Activated gamma-delta T cell treated with Interleukin-2 at 50 U/mL for 16 hours (primary cell): ENCODE results near the gene DRC1.

ENCODE experiments used
- DNase-seq: peaks from one replicate; pipeline ENCODE4 v3.0.0-alpha.2; 2020

DRC1 gene

GRCh38 chr2:26400723-26401122, 997 bp upstream of the DRC1 start:
- DNase-seq, result no peak

DNA sequence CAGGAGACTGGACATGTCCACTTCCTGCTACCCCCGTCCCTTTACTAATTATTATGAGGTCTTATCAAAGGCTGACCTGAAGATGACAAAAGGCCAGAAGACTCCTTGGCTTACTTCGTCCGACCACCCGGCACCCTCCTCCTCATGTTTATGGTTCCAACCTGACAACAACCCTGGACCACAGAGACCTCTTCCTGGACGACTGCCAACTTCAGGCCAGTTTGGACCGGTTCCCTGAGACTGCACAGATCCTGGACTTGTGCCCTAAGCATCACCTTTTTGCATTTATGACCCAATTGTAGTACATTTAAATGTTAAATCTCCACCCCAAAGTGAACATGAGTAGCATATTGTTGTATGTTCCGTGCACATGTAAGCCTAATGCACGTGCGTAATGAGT, 5.8 kb downstream of the DRC1 start:
- no peak for DNase-seq

DNA sequence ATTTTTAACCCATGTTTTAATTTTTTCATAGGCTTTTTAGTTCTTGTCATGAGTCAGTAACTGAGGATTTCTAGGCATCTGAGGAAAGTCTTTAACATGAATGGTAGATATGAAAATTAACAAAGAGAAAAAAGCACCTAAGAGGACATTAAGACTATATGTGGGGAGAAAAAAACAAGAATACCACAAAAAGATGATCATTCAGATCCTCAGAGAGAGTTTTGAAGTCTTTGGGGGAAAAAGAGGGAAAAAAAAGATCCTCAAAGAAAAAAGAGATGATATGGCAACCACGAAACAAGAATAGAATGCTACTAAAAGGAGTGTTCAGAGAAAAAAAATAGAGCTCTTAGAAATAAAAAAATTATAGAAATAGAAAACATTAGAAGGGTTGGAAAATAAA, 8.1 kb downstream of the DRC1 start:
- no peak for DNase-seq

- no peak for DNase-seq
These were observed 9.1 kb downstream of the DRC1 start for GRCh38 chr2:26410764-26411243.

- no peak for DNase-seq
These were observed 9.7 kb downstream of the DRC1 start for GRCh38 chr2:26411419-26411818.

GRCh38 chr2:26412091-26412673, 10.5 kb downstream of the DRC1 start:
- DNase-seq, result no peak

DNA sequence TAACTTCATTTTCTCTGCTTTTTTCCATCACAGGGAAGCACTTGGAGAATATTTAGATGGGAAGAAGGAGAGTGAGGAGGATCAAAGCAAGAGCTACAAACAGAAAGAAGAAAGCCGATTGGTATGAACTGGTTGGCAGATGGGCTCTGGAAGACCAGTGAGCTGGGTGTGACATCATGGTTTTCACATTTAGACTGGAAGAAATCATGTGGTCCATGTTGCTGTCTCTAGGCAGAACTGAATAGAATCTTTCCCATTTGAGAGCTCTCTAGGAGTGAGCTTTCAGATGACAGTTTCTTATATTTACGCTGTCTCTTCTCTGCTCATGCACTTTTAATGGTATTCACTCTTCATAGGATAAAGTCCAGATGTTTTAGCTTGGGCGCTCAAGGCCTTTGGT, 12.6 kb downstream of the DRC1 start:
- DNase-seq, result no peak

- DNase-seq, result no peak
These were observed 20.2 kb downstream of the DRC1 start for GRCh38 chr2:26421961-26422360.

DNA sequence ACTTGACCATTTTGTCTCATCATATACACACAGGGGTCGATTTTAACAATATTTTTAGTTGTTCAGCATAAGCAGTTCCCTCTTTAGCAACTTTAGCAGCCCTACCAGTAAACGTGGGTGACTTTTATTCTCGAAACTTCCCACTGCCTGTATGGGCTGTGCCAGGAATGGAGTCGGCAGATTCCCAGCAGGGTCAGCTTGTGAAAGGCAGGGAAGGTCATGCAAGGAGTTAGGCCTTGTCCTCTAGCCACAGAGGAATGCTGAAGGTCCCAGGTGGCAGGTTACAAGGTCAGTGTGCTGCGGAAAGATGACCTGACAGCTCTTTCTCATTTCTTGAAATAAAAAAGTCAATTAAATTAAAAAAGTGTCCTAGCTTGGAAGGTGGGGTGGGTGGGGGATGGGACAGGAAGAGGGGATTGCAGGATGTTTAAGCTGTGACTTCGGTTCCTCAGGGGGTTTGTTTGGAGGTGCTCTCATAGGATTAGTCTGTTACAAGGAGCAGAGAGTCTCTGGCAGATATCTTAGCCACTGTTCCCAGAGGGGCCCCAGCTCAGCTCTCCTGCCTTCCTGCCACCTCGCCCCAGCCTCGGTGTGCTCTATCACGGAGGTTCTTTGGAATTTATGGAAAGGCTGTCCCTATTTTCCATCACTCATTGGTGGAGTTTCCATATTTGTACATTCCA, 21.4 kb downstream of the DRC1 start:
- DNase-seq, result no peak

DNA sequence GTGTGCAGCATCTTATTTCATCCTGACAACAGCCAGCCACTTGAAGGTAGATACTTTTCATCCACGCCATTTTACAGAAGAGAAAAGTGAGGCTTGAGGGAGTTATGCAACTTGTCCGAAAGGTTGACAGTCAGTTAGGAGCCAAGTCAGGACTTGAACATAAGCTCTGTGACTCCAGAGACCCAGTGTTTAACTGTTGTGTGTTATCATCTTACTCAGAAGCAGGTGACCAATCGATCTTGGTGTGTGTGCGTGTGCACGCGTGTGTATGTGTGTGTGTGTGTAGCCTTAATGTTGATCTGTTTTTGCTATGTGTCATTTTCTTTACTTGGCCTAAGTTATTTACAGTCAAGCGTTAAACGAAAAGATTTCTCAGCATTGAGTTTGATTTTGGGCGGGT, 22.0 kb downstream of the DRC1 start:
- DNase-seq, result no peak

- DNase-seq, result no peak
These were observed 22.5 kb downstream of the DRC1 start for GRCh38 chr2:26424221-26424620.

- DNase-seq, result no peak
These were observed 27.1 kb downstream of the DRC1 start for GRCh38 chr2:26428846-26429245.

- no peak for DNase-seq
These were observed 28.3 kb downstream of the DRC1 start for GRCh38 chr2:26429779-26430578.

DNA sequence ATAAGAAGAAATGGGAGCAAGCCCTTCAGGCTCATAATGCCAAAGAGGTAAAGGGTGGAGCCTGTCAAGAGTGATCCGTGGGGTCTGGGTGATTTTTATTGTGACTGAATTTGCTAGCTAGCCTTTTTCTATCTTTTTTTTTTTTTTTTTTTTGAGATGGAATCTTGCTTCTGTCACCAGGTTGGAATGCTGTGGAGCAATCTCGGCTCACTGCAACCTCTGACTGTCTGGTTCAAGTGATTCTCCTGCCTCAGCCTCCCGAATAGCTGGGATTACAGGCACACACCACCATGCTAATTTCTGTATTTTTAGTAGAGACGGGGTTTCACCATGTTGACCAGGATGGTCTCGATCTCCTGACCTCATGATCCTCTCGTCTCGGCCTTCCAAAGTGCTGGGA, 29.1 kb downstream of the DRC1 start:
- DNase-seq, result no peak

- no peak for DNase-seq
These were observed 30.6 kb downstream of the DRC1 start for GRCh38 chr2:26432363-26432762.

DNA sequence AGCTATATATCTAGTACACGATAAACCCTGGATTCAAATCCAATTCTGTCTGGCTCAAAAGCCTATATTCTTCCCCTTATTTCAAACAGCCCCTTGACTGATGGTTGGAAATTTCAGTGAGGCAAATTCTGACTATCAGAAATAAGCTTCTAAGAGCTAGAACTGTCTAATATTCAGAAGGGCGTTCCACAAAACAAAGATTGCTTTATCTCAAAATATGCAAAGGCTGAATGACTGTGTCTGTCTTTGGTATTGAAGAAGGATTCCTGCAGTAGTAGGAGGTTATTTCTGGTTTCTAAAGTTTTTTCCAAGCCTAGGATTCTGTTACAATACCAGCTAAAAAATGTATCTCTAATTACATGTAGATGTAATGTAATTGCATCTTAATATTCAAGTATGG, 31.1 kb downstream of the DRC1 start:
- no peak for DNase-seq

DNA sequence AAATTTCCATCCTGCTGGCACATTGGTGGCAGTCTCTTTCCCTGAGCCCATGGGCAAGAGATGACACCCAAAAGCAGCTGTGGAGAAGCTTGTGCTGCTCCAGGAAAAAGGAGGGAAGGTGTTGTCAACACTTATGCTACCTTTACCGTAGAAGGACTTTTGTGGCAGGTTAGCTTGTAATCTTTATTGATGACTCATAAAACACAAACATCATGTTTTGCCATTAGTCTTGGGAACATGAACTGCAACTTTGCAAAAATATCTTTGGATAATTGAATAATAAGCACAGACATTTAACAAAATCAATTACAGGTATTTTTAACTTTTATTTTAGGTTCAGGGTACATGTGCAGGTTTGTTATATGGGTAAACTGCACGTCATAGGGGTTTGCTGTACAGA, 33.4 kb downstream of the DRC1 start:
- no peak for DNase-seq

GRCh38 chr2:26438526-26438925, 36.8 kb downstream of the DRC1 start:
- DNase-seq, result no peak

DNA sequence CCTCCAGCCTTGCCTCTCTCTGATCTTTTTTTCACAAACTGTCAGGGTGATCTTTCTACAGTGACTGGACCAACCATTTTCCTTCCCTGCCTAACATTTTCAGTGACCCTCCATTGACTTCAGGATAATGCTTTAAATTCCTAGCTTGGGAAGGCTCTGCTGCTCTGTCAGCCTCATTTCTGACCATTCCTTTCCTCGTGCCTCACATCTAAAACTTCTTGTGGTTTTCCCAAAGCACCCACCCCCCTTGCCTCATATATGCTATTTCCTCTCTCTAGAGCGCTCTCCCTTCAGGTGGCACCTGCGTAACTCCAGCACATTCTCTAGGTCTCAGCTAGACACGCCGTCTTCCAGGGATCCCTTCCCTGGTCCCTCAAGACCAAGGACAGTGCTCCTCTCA, 37.2 kb downstream of the DRC1 start:
- no peak for DNase-seq

DNA sequence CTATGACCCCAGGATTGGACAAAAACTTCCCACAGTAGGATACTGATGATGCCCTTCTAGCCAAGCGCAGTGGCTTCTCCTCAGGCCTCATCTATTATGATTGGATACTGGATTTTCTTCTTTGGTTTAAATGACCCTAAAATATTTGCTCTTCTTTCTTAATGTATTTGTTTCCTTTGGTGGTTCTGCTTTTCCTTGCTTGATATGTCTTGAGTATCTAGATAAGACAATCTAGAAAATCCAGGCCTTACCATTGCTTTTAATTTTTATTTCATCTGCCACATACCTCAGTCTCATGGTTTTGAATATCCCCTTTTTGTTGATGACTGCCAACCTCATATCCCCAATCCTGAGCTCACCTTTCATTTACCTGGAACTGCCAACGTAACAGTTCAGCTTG, 40.6 kb downstream of the DRC1 start:
- no peak for DNase-seq

DNA sequence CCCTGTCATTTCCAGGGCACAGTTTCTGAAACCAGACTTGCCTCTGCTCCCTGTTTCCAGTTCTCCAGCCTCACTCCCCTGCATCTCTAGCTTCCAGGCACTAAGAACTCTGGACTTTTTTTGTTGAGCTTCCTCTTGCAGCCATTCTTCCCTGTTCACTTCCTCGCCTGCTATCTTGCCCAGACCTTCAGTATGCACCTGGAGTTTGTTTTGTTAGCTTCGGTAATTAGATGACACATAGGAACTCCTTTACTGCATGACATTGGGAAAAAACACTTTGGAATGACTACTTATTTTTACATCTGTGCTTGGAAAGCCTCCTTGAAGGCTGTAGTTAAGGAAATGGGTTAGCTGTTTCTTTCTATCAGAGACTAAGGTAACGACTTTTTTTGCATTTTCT, 41.0 kb downstream of the DRC1 start:
- no peak for DNase-seq

DNA sequence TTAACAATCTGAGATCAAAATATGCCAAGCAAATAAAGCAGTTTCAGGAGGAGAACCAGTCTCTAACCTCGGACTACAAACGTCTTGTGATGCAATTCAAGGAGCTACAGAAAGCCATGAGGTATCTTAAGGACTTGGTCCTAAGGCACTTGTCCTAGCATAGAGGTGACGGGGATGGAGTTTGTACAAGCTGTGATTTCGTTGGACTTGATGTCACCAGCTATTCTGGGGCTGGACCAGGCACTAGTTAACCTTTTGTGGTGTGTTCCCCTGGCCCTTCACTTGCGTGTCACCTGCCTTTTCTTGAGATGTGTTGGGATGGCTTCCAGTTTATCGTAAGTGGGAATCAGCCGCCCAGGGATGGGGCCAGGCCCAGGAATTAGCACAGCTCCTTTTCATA, 42.5 kb downstream of the DRC1 start:
- DNase-seq, result no peak

DNA sequence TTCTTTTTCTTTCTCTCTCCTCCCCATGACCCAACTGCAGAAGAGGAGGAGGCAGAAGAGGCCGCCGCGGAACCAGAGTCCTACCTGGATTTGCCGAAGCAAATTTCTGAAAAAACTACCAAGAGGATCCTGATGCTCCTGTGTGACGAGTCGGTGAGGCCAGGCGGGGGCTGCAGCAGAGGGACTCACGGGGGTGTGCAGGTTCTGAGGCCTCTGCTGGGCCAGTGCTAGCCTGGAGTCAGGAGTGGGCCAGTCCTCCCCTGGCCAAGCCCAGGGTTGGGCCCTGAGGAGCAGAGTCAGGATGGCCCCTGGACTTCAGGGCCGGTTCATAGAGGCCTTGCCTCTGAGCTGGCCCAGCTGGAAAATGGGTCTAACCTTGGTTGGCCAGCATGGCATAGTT, 46.9 kb downstream of the DRC1 start:
- DNase-seq, result no peak
